Activated T-helper 2 cell treated with anti-CD3 and anti-CD28 coated beads, Interferon-gamma antibody, Interleukin-2, Interleukin-4, amounts not matched to agents 10 μg/mL and 5 μg/mL and 100 μg/mL, durations not matched to agents 14 hours and 24 hours and 36 hours (primary cell): Measurements from ENCODE around the gene FLT3. TPM values are rescaled to one million over a fixed set of nuclear protein-coding genes. Genes with fewer than 3 reads are reported as not detected.
"Not testable (repeated sequence)": the region's sequence is repeated elsewhere in the genome, so short reads cannot be mapped to it uniquely, and the experiment has no call there.

Experiments used
- DNase-seq: peaks from one replicate; pipeline ENCODE4 v3.0.0; 2021; ENCODE audit warnings: low spot score
- H3K27ac Mint-ChIP-seq: one replicate; pipeline ENCODE4 v1.8.0; 2021; ENCODE audit warnings: mixed read lengths
- H3K27me3 Mint-ChIP-seq: one replicate; pipeline ENCODE4 v1.8.0; 2021; ENCODE audit warnings: low read depth, mixed read lengths
- H3K36me3 Mint-ChIP-seq: one replicate; pipeline ENCODE4 v1.8.0; 2021; ENCODE audit warnings: low read depth, mixed read lengths
- H3K4me1 Mint-ChIP-seq: one replicate; pipeline ENCODE4 v1.8.0; 2021; ENCODE audit warnings: low read depth, mixed read lengths
- H3K4me3 Mint-ChIP-seq: one replicate; pipeline ENCODE4 v1.8.0; 2021; ENCODE audit warnings: low read depth, mild to moderate bottlenecking, moderate library complexity, mixed read lengths
- H3K9me3 Mint-ChIP-seq: one replicate; pipeline ENCODE4 v1.8.0; 2021; ENCODE audit warnings: mixed read lengths
- intact Hi-C: fragments of 100-400 bp; cut with micrococcal nuclease; formaldehyde crosslinking; loops from one replicate; pipeline ENCODE4 v1.15.1; 2023
- total RNA-seq: library from RNA; stranded (reverse); gene quantifications from 2 replicates; pipeline ENCODE4 v1.2.3, GENCODE V29; 2022

The FLT3 gene
- total RNA-seq, result not detected in 2 replicates

GRCh38 chr13:28100150-28101121 is at the start of gene FLT3:
FLT3 (minus strand) TSS chr13:28100576; CDS start chr13:28100510, 66 bp downstream.
- intact Hi-C loops, result no loop called here
- Mint-ChIP-seq H3K9me3 (no peaks in the 10 kb centered on the region), H3K27ac (no peak within 1 kb of the TSS), H3K4me3 (peak within 1 kb of the TSS; percentile 47), H3K4me1 (peaks cover 9% of the 10 kb centered on the region), H3K27me3 (peaks cover 63% of the 10 kb centered on the region), H3K36me3 (no peaks in the 10 kb centered on the region)
- peak; percentile 16 for DNase-seq

- no peak overlapping the region for H3K4me3 Mint-ChIP-seq
- H3K9me3 Mint-ChIP-seq, result no peaks in the 10 kb centered on the region
- no peak for DNase-seq
- no peaks in the 10 kb centered on the region for H3K27me3 Mint-ChIP-seq
- peaks cover 24% of the 10 kb centered on the region for H3K36me3 Mint-ChIP-seq
- intact Hi-C loops, result no loop called here
- peaks cover 19% of the 10 kb centered on the region for H3K4me1 Mint-ChIP-seq
- no peak overlapping the region for H3K27ac Mint-ChIP-seq
These were observed 47.1 kb upstream of the FLT3 start for GRCh38 chr13:28147495-28147894.

GRCh38 chr13:28145049-28145448 is 44.7 kb upstream of the FLT3 start:
- DNase-seq, result no peak
- Mint-ChIP-seq H3K36me3 (peaks cover 17% of the 10 kb centered on the region), H3K4me3 (no peak overlapping the region), H3K9me3 (no peaks in the 10 kb centered on the region), H3K27ac (no peak overlapping the region), H3K4me1 (peaks cover 32% of the 10 kb centered on the region), H3K27me3 (no peaks in the 10 kb centered on the region)
- intact Hi-C loops, result no loop called here

GRCh38 chr13:28141542-28141941 is 41.2 kb upstream of the FLT3 start:
- peaks cover 20% of the 10 kb centered on the region for H3K36me3 Mint-ChIP-seq
- not testable (repeated sequence) for H3K27ac Mint-ChIP-seq, DNase-seq, H3K27me3 Mint-ChIP-seq, H3K4me3 Mint-ChIP-seq, H3K9me3 Mint-ChIP-seq
- peaks cover 38% of the 10 kb centered on the region for H3K4me1 Mint-ChIP-seq
- intact Hi-C loops, result loop anchor here (5.0 kb wide), 1 partner anchor 41 kb away; no protein-coding TSS in a partner anchor

DNA sequence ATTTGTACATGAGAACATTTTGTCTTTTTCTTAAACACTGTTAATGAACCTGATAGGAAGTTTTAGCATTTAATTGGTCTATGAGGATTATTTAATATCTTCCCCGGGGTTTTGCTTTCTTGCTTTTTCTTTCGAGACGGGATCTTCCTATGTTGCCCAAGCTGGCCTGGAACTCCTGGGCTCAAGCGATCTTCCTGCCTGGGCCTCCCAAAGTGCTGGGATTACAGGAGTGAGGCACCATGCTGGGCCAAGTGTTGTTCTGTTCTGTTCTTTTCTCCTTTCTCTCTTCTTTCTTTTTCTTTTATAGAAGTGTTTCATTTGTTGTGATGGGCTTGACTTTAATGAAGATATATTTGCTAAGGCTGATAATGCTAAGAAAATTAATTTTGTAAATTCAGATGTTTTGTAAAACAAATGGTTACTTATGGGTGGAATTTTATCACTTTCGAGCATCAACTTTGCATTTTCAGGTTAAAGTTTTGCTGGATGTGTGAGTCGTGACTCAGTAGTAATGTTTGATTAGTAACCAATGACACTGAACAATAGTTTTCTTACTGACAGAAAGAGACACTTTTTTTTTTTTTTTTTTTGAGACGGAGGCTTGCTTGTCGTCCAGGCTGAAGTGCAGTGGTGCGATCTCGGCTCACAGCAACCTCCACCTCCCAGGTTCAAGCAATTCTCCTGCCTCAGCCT is 40.2 kb upstream of the FLT3 start:
- Mint-ChIP-seq H3K9me3 (no peaks in the 10 kb centered on the region), H3K36me3 (peaks cover 16% of the 10 kb centered on the region), H3K4me1 (peaks cover 38% of the 10 kb centered on the region), H3K4me3 (peak overlapping the region; percentile 97), H3K27me3 (no peaks in the 10 kb centered on the region), H3K27ac (peak overlapping the region; percentile 98)
- no peak for DNase-seq
- intact Hi-C loops, result loop anchor here (5.0 kb wide), 1 partner anchor 42 kb away; no protein-coding TSS in a partner anchor

DNA sequence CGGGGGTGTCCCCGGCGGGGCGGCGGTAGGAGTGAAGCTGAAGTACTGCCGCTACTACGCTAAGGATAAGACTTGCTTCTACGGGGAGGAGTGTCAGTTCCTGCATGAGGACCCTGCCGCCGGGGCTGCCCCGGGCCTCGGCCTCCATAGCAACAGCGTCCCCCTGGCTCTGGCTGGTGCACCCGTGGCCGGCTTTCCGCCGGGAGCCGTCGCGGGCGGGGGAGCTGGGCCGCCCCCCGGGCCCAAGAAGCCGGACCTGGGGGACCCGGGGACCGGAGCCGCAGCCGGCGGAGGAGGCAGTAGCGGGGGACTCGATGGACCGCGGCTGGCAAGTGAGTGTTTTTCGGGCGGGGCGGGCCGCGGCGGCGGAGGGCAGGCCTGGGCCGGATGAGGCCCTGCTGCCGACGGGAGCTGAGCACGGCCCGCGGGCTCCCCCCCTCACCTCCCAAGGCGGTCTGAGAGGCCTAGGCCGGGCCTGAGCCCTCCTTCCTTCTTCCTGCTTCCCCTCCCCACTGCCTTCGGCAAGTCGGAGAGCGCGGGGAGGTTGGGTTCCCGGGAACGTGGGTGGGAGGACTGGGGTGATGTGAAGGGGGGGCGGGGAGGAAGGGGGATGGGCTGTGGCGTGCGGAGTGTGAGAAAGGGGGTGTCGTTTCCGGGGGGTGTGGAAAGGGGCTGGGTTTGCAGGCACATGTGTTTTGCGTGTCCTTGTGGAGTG is 38.5 kb upstream of the FLT3 start:
- DNase-seq, result peak; percentile 80
- Mint-ChIP-seq H3K9me3 (no peaks in the 10 kb centered on the region), H3K4me3 (peak overlapping the region; percentile 97), H3K4me1 (peaks cover 38% of the 10 kb centered on the region), H3K27me3 (no peaks in the 10 kb centered on the region), H3K36me3 (peaks cover 13% of the 10 kb centered on the region), H3K27ac (peak overlapping the region; percentile 98)
- intact Hi-C loops, result loop anchor here (1.0 to 10.0 kb wide), 7 partner anchors 66 to 714 kb away; partner anchors contain the start of genes GTF3A, LNX2, MTIF3 and POLR1D

DNA sequence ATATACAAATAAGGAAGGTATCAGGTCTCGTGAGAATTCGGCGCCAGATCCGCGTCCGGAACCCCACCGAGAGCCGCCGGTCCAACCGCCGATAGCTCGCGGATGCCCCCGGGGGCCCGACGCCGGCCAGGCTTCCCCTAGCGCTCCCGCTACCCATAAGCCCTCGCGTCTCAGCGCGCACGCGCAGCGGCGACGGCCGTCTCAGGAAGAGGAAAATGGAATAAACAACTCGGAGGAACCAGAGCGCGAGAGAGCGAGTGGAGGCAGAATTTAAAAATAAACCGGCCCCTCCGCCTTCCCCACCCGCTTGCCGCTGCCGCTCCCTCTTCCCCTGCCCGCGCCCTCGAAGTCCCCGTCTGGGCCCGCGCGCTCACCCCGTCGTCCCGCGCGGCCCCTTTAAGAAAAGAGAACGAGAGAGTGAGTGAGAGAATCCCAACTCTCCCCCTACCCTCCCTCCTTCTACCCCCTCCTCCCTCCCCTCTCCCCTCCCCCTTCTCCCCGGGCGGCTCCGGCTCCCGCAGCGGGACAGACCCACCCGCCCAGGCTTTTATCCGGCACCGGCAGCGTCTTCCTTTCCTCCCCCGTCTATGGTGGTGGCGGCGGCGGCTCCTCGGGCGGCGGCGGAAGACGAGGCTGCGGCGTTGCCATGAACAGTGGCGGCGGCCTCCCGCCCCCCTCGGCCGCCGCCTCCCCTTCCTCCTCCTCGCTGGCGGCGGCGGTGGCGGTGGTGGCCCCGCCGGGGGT is 37.8 kb upstream of the FLT3 start, which contains the start of gene PAN3:
PAN3 (plus strand) TSS at position 534 of the 744 bp plus-strand sequence; CDS start at position 647, 113 bp downstream.
- Mint-ChIP-seq H3K4me1 (peaks cover 38% of the 10 kb centered on the region), H3K4me3 (peak within 1 kb of the TSS; percentile 97), H3K27me3 (no peaks in the 10 kb centered on the region), H3K27ac (peak within 1 kb of the TSS; percentile 98), H3K9me3 (no peaks in the 10 kb centered on the region), H3K36me3 (peaks cover 12% of the 10 kb centered on the region)
- intact Hi-C loops, result loop anchor here (2.0 to 10.0 kb wide), 6 partner anchors 131 to 713 kb away; partner anchors contain the start of genes GTF3A, LNX2, MTIF3 and POLR1D
- DNase-seq, result peak; percentile 90

DNA sequence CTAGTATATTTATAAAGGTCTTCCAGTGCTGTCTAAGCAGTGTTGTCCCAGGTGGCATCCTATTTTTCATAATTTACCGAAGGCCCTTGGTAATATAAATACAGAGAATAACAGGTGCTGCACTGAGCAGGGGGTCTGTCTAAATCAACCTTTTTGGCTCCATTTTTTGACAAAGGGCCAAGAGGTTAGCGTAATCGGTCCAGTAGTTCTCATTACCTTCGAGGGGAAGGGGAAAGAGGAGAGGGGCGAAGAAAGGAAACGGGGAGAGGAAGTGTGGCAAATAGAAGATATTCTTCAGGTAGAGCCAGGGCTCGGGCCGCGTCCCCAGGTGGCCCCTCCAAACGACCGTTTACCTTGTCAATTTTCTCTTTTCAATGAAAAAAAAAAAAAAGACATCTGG is 37.2 kb upstream of the FLT3 start:
- peaks cover 10% of the 10 kb centered on the region for H3K36me3 Mint-ChIP-seq
- H3K9me3 Mint-ChIP-seq, result no peaks in the 10 kb centered on the region
- no peaks in the 10 kb centered on the region for H3K27me3 Mint-ChIP-seq
- peak overlapping the region; percentile 96 for H3K4me3 Mint-ChIP-seq
- no peak for DNase-seq
- peak overlapping the region; percentile 98 for H3K27ac Mint-ChIP-seq
- intact Hi-C loops, result loop anchor here (5.0 to 10.0 kb wide), 3 partner anchors 580 to 713 kb away; partner anchors contain the start of genes GTF3A, MTIF3 and SLC46A3
- H3K4me1 Mint-ChIP-seq, result peaks cover 32% of the 10 kb centered on the region

- no peaks in the 10 kb centered on the region for H3K9me3 Mint-ChIP-seq
- DNase-seq, result no peak
- H3K4me3 Mint-ChIP-seq, result peak overlapping the region; percentile 96
- peaks cover 10% of the 10 kb centered on the region for H3K36me3 Mint-ChIP-seq
- H3K27ac Mint-ChIP-seq, result peak overlapping the region; percentile 98
- H3K4me1 Mint-ChIP-seq, result peaks cover 27% of the 10 kb centered on the region
- intact Hi-C loops, result loop anchor here (5.0 to 10.0 kb wide), 3 partner anchors 580 to 712 kb away; partner anchors contain the start of genes GTF3A, MTIF3 and SLC46A3
- H3K27me3 Mint-ChIP-seq, result no peaks in the 10 kb centered on the region
These were observed 36.5 kb upstream of the FLT3 start for GRCh38 chr13:28136916-28137315.

GRCh38 chr13:28131646-28132045 is 31.3 kb upstream of the FLT3 start:
- H3K36me3 Mint-ChIP-seq, result no peaks in the 10 kb centered on the region
- intact Hi-C loops, result loop anchor here (10.0 kb wide), 2 partner anchors 677 to 707 kb away; partner anchors contain the start of genes GTF3A and MTIF3
- H3K27ac Mint-ChIP-seq, result no peak overlapping the region
- H3K4me3 Mint-ChIP-seq, result no peak overlapping the region
- H3K9me3 Mint-ChIP-seq, result no peaks in the 10 kb centered on the region
- no peaks in the 10 kb centered on the region for H3K4me1 Mint-ChIP-seq
- no peak for DNase-seq
- H3K27me3 Mint-ChIP-seq, result peaks cover 4% of the 10 kb centered on the region

DNA sequence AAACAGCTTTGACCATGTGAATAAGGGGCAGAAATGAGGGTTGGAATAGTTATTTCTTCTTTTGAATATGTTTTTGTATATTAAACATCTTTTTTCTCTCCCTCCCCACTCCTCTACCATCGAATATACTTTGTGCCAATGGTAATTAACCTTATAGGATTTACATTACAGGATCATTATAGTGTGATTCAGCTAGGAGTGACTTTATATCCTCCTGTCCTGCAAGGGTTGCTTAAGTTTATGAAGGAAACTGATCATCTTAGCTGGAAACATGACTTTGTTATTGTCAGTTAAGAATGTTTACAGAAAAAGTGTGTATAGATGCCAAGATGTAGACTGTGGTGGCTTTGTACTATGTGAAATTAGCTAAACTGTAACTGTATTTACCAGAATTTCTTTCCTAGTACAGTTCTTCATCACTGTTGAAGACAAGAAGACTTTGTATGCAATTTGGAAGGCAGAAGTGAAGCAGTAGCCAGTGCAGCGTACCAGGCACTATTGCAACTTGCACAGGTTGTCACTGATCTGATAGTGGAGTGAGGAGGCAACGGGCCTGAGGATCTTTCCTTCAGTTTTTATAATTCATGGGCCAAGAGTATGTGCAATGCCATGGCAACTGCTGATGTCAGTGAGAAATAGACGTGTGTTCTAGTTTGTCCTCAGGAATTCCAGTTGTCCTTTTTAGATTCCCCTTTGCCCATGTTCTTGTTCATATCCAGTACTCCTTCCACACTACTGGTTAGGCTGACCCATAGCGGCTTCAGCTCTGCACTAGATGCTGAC is 29.7 kb upstream of the FLT3 start:
- intact Hi-C loops, result loop anchor here (10.0 kb wide), 2 partner anchors 675 to 705 kb away; partner anchors contain the start of genes GTF3A and MTIF3
- Mint-ChIP-seq H3K36me3 (no peaks in the 10 kb centered on the region), H3K27ac (no peak overlapping the region), H3K9me3 (no peaks in the 10 kb centered on the region), H3K27me3 (peaks cover 4% of the 10 kb centered on the region), H3K4me1 (no peaks in the 10 kb centered on the region), H3K4me3 (no peak overlapping the region)
- no peak for DNase-seq
